ENCODE measurements around the gene GFRA1.

The GFRA1 gene, protein sequence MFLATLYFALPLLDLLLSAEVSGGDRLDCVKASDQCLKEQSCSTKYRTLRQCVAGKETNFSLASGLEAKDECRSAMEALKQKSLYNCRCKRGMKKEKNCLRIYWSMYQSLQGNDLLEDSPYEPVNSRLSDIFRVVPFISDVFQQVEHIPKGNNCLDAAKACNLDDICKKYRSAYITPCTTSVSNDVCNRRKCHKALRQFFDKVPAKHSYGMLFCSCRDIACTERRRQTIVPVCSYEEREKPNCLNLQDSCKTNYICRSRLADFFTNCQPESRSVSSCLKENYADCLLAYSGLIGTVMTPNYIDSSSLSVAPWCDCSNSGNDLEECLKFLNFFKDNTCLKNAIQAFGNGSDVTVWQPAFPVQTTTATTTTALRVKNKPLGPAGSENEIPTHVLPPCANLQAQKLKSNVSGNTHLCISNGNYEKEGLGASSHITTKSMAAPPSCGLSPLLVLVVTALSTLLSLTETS

DNA sequence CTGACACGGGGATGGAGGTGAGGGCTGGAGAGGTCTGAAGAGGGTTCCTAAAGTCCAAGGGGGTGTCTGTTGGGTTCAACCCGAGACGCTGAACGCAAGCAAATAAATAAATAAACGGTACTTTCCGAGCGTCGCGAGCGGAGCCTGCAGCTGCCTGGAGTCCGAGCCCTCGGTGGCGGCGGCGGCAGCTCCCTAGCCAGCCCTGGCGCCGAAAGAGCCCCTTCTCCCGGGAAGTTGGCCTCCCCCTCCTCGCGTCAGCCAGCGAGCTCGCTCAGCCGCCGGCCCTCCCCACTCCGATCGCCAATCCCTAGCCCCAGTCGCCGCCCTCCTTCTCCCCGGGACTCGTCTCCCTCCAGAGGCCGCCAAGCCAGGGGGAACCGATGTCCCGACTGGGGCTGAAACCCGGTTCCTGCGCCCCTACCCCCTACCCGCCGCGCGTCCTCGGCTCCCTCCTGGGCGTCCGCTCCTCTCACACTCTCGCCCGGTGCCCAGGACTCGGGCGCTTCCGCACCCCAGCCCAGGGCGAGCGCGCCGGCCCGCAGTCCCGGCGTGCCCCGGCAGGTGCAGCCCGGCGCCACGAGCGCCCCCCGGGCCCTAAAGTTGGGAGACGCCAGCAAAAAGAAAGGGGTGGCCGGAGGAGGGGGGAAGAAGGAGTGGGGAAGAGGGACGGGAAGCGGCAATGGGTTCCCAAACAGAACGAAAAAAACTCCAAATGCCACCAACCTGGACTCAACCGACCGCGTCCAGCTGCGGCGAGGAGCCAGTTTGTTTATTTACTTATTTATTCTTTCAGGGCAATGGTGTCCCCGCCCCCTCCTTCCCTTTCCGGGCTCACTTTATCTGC, at the start of gene GFRA1:
TSS of gene GFRA1 (minus strand) at position 767 of the 844 bp plus-strand sequence. CDS start 1,177 bp downstream, outside the sequence.
- no peak for DNase-seq (ENCODE audit: low spot score)

GRCh38 chr10:116316503-116316902, 43.5 kb upstream of the GFRA1 start:
- no peak for DNase-seq (ENCODE audit: low spot score)

GRCh38 chr10:116312548-116312947, 39.5 kb upstream of the GFRA1 start:
- DNase-seq (ENCODE audit: low spot score) = no peak

DNA sequence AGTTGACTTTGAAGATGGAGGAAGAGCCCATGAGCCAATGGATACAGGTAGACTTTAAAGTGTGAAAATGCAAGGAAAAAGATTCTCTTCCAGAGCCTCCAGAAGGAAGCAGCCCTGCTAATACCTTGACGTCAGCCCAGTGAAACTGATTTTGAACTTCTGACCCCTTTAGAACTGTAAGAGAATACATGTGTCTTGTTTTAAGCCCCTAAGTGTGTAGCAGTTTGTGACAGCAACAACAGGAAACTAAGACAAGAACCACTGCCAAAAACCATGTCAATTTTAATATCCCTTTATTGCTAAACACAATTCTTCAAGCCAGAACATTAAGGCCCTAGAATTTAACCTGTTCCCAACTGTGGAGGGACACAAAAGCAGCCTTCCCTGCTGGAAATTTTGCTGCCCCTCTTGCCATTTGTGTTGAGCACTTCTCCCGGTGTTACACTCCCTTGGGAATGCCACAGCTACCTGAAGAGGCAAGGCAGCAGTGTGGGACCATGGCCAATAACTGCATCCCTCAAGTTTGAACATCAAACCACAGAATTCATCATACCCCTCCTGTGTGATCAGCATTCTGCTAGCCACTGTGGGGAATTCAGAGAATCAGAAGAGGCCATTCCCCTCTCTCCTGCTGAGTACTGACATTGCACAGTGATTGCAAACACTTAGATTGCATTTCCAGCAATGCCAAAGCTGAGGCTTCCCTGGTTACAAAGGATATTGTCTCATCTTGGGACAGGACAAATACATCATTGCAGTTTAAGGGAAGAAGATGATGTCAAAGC, 38.9 kb upstream of the GFRA1 start:
- no peak for DNase-seq (ENCODE audit: low spot score)

- DNase-seq (ENCODE audit: low spot score) = no peak
Observed at GRCh38 chr10:116311016-116311415, 38.0 kb upstream of the GFRA1 start.

DNA sequence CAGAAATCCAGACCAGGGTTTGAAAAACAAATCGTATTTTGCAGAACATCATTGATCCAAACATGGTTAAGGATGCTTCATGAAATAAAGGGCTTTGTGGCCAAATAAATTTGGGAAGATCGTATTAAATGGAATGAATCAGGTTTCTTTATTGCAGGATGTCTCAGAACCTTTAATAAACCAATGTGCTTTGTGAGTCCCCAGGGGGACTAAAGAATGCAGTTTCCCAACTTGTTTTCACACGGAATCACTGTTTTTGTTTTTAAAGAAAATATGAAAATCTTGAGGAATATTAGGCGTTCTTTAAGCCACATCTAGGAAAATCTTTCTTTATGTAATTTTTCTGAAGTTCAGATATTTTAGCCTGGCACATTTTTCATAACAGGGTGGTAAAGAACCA, 34.4 kb upstream of the GFRA1 start:
- DNase-seq (ENCODE audit: low spot score) = no peak

GRCh38 chr10:116306847-116307246, 33.8 kb upstream of the GFRA1 start:
- no peak for DNase-seq (ENCODE audit: low spot score)

DNA sequence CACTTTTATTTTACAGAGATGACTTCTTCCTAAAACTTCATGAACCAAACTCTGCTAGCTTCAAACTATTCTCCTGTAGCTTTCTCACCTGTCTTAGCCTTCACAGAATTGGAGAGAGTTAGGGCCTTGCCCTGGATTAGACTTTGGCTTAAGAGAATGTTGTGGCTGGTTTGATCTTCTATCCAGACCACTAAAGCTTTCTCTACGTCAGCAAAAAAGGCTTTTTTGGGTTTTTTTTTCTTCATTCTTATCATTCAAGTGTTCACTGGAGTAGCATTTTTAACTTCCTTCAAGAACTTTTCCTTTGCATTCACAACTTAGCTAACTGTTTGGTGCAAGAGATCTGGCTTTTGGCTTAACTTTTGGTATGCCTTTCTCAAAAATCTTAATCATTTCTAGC, 31.9 kb upstream of the GFRA1 start:
- DNase-seq (ENCODE audit: low spot score) = no peak

- no peak for DNase-seq (ENCODE audit: low spot score)
Observed at GRCh38 chr10:116300542-116300941, 27.5 kb upstream of the GFRA1 start.

DNA sequence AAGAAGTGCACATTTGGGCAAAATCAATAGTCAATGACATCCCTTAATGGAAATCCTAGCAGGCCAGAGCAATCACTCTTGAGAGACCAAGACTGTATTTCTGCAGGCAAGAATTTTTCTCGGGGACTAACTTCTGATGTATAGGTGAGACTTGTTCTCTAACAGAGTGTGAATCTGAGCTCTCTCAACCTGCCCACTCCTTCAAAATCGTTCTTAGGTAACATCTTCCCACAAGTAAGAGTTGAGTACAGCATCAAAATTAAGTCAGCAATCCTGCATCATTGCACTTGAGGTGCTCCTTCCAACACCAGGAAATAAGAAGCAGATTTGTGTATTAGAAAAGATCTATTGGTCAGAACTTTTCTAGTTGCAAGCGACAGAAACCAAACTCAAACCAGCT, 25.6 kb upstream of the GFRA1 start:
- no peak for DNase-seq (ENCODE audit: low spot score)

GRCh38 chr10:116296291-116296721, 23.3 kb upstream of the GFRA1 start:
- DNase-seq (ENCODE audit: low spot score) = no peak

- no peak for DNase-seq (ENCODE audit: low spot score)
Observed at GRCh38 chr10:116292493-116292892, 19.5 kb upstream of the GFRA1 start.

DNA sequence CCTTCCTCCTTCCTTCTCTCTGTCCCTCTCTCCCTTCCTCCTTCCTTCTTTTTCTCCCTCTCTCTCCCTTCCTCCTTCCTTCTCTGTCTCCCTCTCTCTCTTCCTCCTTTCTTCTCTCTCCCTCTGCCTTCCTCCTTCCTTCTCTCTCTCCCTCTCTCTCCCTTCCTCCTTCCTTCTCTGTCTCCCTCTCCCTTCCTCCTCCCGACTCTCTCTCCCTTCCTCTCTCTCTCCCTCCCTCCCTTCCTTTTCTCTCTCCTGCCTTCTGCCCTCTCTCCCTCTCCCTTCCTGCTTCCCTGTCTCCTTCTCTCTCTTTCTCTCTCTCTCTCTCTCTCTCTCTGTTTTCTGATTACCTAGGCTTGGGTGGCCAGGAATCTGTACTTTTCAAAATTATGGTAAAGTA, 16.6 kb upstream of the GFRA1 start:
- DNase-seq (ENCODE audit: low spot score) = no peak

GRCh38 chr10:116287906-116288501, 15.0 kb upstream of the GFRA1 start:
- DNase-seq (ENCODE audit: low spot score) = no peak

- DNase-seq (ENCODE audit: low spot score) = no peak
Observed at GRCh38 chr10:116286626-116287200, 13.7 kb upstream of the GFRA1 start.

GRCh38 chr10:116281775-116282174, 8.8 kb upstream of the GFRA1 start:
- no peak for DNase-seq (ENCODE audit: low spot score)

GRCh38 chr10:116278846-116279245, 5.8 kb upstream of the GFRA1 start:
- no peak for DNase-seq (ENCODE audit: low spot score)

- no peak for DNase-seq (ENCODE audit: low spot score)
Observed at GRCh38 chr10:116276981-116277380, 4.0 kb upstream of the GFRA1 start.

GRCh38 chr10:116274064-116274904, 1.3 kb upstream of the GFRA1 start:
- no peak for DNase-seq (ENCODE audit: low spot score)

All from hepatic stellate cell (primary cell).